ENCODE measurements around the gene SF3B3. TPM values are rescaled to one million over a fixed set of nuclear protein-coding genes. Genes with fewer than 3 reads are reported as not detected.

The SF3B3 gene
- total and polyA plus RNA-seq, 2 donors (not counting 3 experiments of a cell fraction or from before 2014, with no cell fraction given), result 167 to 324 TPM

DNA sequence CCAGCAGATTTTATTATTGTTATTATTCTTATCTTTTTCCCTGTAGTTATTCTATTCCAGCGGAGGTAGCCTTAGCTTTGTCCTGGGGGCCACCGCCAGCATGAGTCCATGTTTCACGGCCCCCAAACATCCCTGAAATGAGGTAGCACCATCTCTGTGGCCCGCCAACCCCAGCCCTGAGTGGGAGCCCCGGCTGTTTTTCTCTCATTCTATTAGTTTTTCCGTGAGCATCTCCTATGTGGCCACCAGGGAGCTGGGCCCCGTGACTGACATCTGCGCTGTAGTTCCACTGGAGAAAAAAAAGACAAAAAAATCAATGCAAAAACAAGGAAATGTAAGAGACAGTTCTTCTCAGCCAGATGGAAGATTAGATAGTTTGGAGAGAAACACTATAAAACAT is 79.2 kb downstream of the SF3B3 start:
- FAIRE-seq, result no peak
- TF ChIP-seq MYC (IDR thresholded peaks at IDR 0.05; ENCODE audit: low read depth, low read length), result no peak
- no peak for TF ChIP-seq POLR2AphosphoS5 (IDR thresholded peaks at IDR 0.05; ENCODE audit: insufficient read depth, low read depth, low read length)
- TF ChIP-seq, protein P1, sequence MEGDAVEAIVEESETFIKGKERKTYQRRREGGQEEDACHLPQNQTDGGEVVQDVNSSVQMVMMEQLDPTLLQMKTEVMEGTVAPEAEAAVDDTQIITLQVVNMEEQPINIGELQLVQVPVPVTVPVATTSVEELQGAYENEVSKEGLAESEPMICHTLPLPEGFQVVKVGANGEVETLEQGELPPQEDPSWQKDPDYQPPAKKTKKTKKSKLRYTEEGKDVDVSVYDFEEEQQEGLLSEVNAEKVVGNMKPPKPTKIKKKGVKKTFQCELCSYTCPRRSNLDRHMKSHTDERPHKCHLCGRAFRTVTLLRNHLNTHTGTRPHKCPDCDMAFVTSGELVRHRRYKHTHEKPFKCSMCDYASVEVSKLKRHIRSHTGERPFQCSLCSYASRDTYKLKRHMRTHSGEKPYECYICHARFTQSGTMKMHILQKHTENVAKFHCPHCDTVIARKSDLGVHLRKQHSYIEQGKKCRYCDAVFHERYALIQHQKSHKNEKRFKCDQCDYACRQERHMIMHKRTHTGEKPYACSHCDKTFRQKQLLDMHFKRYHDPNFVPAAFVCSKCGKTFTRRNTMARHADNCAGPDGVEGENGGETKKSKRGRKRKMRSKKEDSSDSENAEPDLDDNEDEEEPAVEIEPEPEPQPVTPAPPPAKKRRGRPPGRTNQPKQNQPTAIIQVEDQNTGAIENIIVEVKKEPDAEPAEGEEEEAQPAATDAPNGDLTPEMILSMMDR (IDR thresholded peaks at IDR 0.05; ENCODE audit: extremely low read depth in 1 of 2, insufficient read depth in 1 of 2, low read depth in 1 of 2, low read length in 2 of 2), result no peak
- no peak for TF ChIP-seq FOS (IDR thresholded peaks at IDR 0.05; ENCODE audit: borderline replicate concordance, insufficient read depth, low read length)
- TF ChIP-seq JUN (IDR thresholded peaks at IDR 0.05; ENCODE audit: borderline replicate concordance, insufficient read depth, insufficient read length, low read depth), result no peak
- TF ChIP-seq GATA2 (IDR thresholded peaks at IDR 0.05; ENCODE audit: insufficient read depth, insufficient read length, low read depth, low read length), result no peak
- TF ChIP-seq, protein P2, sequence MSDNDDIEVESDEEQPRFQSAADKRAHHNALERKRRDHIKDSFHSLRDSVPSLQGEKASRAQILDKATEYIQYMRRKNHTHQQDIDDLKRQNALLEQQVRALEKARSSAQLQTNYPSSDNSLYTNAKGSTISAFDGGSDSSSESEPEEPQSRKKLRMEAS (IDR thresholded peaks at IDR 0.05; ENCODE audit: insufficient read depth, insufficient read length), result no peak
- no peak for TF ChIP-seq EZH2 (IDR thresholded peaks at IDR 0.05; ENCODE audit: borderline replicate concordance, low read depth, low read length, severe bottlenecking)
- TF ChIP-seq POLR2A (IDR thresholded peaks at IDR 0.05; ENCODE audit: low read depth, low read length), result no peak
- Histone ChIP-seq H3K4me3 (replicated peaks in 1 of 3; ENCODE audit: insufficient read depth in 1 of 3, low read depth in 1 of 3, low read length in 3 of 3) (no peak overlapping the region), H3K4me1 (ENCODE audit: control insufficient read depth, extremely low read depth, insufficient read depth, low read length) (no peaks in the 10 kb centered on the region), H3K9ac (replicated peaks; ENCODE audit: extremely low read depth, insufficient read depth, low read length) (no peak overlapping the region), H3K4me2 (ENCODE audit: insufficient read depth, low read length) (no peak overlapping the region), H3K9me1 (replicated peaks; ENCODE audit: control insufficient read depth, extremely low read depth, insufficient read depth, low read length) (no peaks in the 10 kb centered on the region), H3K27me3 (ENCODE audit: control insufficient read depth in 2 of 2, insufficient read depth in 2 of 2, low read length in 2 of 2) (no peaks in the 10 kb centered on the region), H4K20me1 (replicated peaks; ENCODE audit: control insufficient read depth, extremely low read depth, insufficient read depth, low read length) (no peaks in the 10 kb centered on the region), H3K36me3 (ENCODE audit: control insufficient read depth in 2 of 2, extremely low read depth in 1 of 2, insufficient read depth in 2 of 2, low read length in 2 of 2) (no peaks in the 10 kb centered on the region), H3K9me3 (replicated peaks; ENCODE audit: control insufficient read depth, insufficient read depth, low read length) (no peaks in the 10 kb centered on the region), H3K79me2 (ENCODE audit: control insufficient read depth, insufficient read depth, low read length) (no peaks in the 10 kb centered on the region), H3K27ac (ENCODE audit: insufficient read depth, low read depth, low read length) (no peak overlapping the region), H2AFZ (ENCODE audit: low read depth, low read length) (no peak overlapping the region)
- POLR2A ChIA-PET, result no interaction called here
- no TSS peak for BruUV-seq (replicated peaks)
- CTCF ChIA-PET, result interaction anchor here (1.4 to 1.8 kb wide), 3 partner anchors 9 to 29 kb away, joined by 4 to 10 read pairs (median 9); no protein-coding TSS in a partner anchor
- dilution Hi-C loops (cut with MboI; ENCODE audit: extremely low pct_ligation_motif_present, low sequenced_read_pairs) (no loop called here), intact Hi-C loops (cut with micrococcal nuclease) (no loop called here)
- no peak for DNase-seq (ENCODE audit: low read depth, low spot score)

Measured in endothelial cell of umbilical vein (primary cell).